GM12878 (cell line): ENCODE data around the gene SYNJ2. TPM values are rescaled to one million over a fixed set of nuclear protein-coding genes. Genes with fewer than 3 reads are reported as not detected.

Experiments
- ATAC-seq: fragments of 200-7000 bp; cut with Tn5 transposase; 3 replicates; pipeline ENCODE4 v1.9.1; 2020; ENCODE audit warnings: mild to moderate bottlenecking, moderate library complexity
- BruUV-seq: library from RNA; stranded (reverse); fragments of 400-500 nt; replicated peaks from 2 replicates; lab custom pipeline; 2021; lab: Mats Ljungman, UMichigan
- CTCF ChIA-PET: fragments of 300-600 bp; sonication (Branson Sonifier 250); formaldehyde crosslinking; extraction: SDS; loops from one replicate; lab custom pipeline; 2021; ENCODE audit warnings: inconsistent platforms; lab: Yijun Ruan, JAX
- POLR2A ChIA-PET: fragments of 350-600 bp; formaldehyde crosslinking; extraction: SDS; loops from one replicate; lab custom pipeline; 2021; ENCODE audit warnings: inconsistent platforms; lab: Charles Lee
- RAD21 ChIA-PET: fragments of 300-600 bp; sonication (Branson Sonifier 250); formaldehyde crosslinking; loops from one replicate; lab custom pipeline; 2023; ENCODE audit warnings: antibody characterized with exemption; ENCODE audit not compliant: unreplicated experiment; lab: Charles Lee
- SMC1A ChIA-PET: fragments of 300-600 bp; sonication (Branson Sonifier 250); formaldehyde crosslinking; loops from one replicate; lab custom pipeline; 2023; ENCODE audit not compliant: unreplicated experiment, uncharacterized antibody; lab: Charles Lee
- DNase-seq: peaks from one replicate; pipeline ENCODE4 v3.0.0-alpha.2; 2011; ENCODE audit warnings: low read depth, low spot score
- FAIRE-seq: peaks from 3 replicates; lab custom pipeline; 2011; peaks lifted over from hg19 to GRCh38; lab: Jason Lieb, UNC
- H2AFZ ChIP-seq: 2 replicates; pipeline ENCODE4 v1.6.0; 2011; ENCODE audit warnings: low read depth, low read length, control low read depth; ENCODE audit not compliant: control insufficient read depth
- H3K27ac ChIP-seq: 2 replicates; pipeline ENCODE4 v1.5.1; 2011; ENCODE audit warnings: control low read depth; ENCODE audit not compliant: control insufficient read depth, insufficient read depth
- H3K27me3 ChIP-seq, 2 experiments: replicated peaks in 1 of 2; 2 replicates each; pipeline versions ENCODE4 v1.6.0 to v1.6.1; 2011; ENCODE audit warnings: low read length in 1 of 2; ENCODE audit not compliant: control insufficient read depth in 2 of 2, insufficient read depth in 2 of 2
- H3K36me3 ChIP-seq, 2 experiments: 2 replicates each; pipeline ENCODE4 v1.5.1; 2011; ENCODE audit warnings: low read length in 1 of 2; ENCODE audit not compliant: control insufficient read depth in 2 of 2, insufficient read depth in 2 of 2
- H3K4me1 ChIP-seq: 2 replicates; pipeline ENCODE4 v1.6.1; 2011; ENCODE audit warnings: mild to moderate bottlenecking, low read length, moderate library complexity, mixed read lengths; ENCODE audit not compliant: control insufficient read depth, insufficient read depth
- H3K4me2 ChIP-seq: 2 replicates; pipeline ENCODE4 v1.6.0; 2011; ENCODE audit warnings: control low read depth; ENCODE audit not compliant: control insufficient read depth, insufficient read depth
- H3K4me3 ChIP-seq: fragments of 200-600 bp; sonication (generic); 2 replicates; pipeline ENCODE4 v1.5.1; 2016
- H3K79me2 ChIP-seq: 2 replicates; pipeline ENCODE4 v1.6.0; 2011; ENCODE audit warnings: low read length; ENCODE audit not compliant: control insufficient read depth, insufficient read depth
- H3K9ac ChIP-seq: 2 replicates; pipeline ENCODE4 v1.8.0; 2011; ENCODE audit warnings: low read length, control low read depth, mixed read lengths; ENCODE audit not compliant: control insufficient read depth, insufficient read depth
- H3K9me3 ChIP-seq: replicated peaks from 3 replicates; pipeline ENCODE4 v1.5.1; 2011; ENCODE audit warnings: mild to moderate bottlenecking, low read length; ENCODE audit not compliant: control insufficient read depth, insufficient read depth
- H4K20me1 ChIP-seq: 2 replicates; pipeline ENCODE4 v1.6.0; 2011; ENCODE audit not compliant: control insufficient read depth, insufficient read depth
- CHD4 ChIP-seq: fragments of 200-600 bp; sonication (generic); IDR thresholded peaks from 2 replicates; pipeline ENCODE4 v1.6.1; 2016; ENCODE audit warnings: mild to moderate bottlenecking
- ETV6 ChIP-seq, 2 experiments: fragments of 450-650 bp in 1 of 2; IDR thresholded peaks in 1 of 2; conservative IDR thresholded peaks in 1 of 2; 2 replicates each; pipeline ENCODE4 v1.6.1; 2014; ENCODE audit warnings: antibody characterized with exemption in 1 of 2, borderline replicate concordance in 1 of 2, low read depth in 1 of 2, mild to moderate bottlenecking in 1 of 2, moderate library complexity in 1 of 2
- GATAD2B ChIP-seq: fragments of 450-650 bp; conservative IDR thresholded peaks from 2 replicates; pipeline ENCODE4 v1.6.1; 2017; ENCODE audit warnings: low read depth, mild to moderate bottlenecking, moderate library complexity
- KAT2A ChIP-seq: conservative IDR thresholded peaks from 2 replicates; pipeline ENCODE4 v1.6.1; 2011; ENCODE audit warnings: low read depth, low read length; ENCODE audit not compliant: control insufficient read depth
- MTA2 ChIP-seq: fragments of 450-650 bp; IDR thresholded peaks from 2 replicates; pipeline ENCODE4 v1.6.1; 2016; ENCODE audit warnings: low read depth, mild to moderate bottlenecking, moderate library complexity
- WGBS: methylation state at CpG from one replicate; pipeline ENCODE4 v1.1.6; 2016; ENCODE audit warnings: low lambda C conversion rate; ENCODE audit not compliant: insufficient replicate concordance, insufficient coverage; ENCODE audit errors: missing lambda C conversion rate; 5-methylcytosine and 5-hydroxymethylcytosine counted together
- in situ Hi-C: fragments of 300-500 bp; cut with MboI; formaldehyde crosslinking; loops from 9 replicates; pipeline ENCODE4 v1.14.3; 2018; ENCODE audit warnings: mixed read lengths
- intact Hi-C: fragments of 100-400 bp; cut with micrococcal nuclease; formaldehyde crosslinking; loops from one replicate; pipeline ENCODE4 v1.14.2; 2022; ENCODE audit not compliant: unreplicated experiment
- polyA plus RNA-seq, 11 experiments: library from polyadenylated mRNA; depleted of rRNA in 4 of 11; unstranded in 6 of 11; stranded (reverse) in 5 of 11; fragments of >200 nt; fragmentation: Nextera tagmentation in 4 of 11; fragmentation: Illumina TruSeq in 1 of 11; extraction: Ambion mirVana in 4 of 11; extraction: Trizol in 1 of 11; gene quantifications; 1 replicate in 1 of 11; 2 replicates in 10 of 11; pipeline versions ENCODE4 v1.2.1 to v1.2.3, GENCODE V29; 2011 to 2016; ENCODE audit warnings: inconsistent platforms in 2 of 11, missing spikeins in 2 of 11, low read depth in 1 of 11
- total RNA-seq, 4 experiments: library from RNA; depleted of rRNA in 3 of 4; stranded (reverse); fragments of >200 nt in 3 of 4; fragmentation: Illumina TruSeq in 1 of 4; extraction: Trizol in 1 of 4; gene quantifications; 2 replicates each; pipeline versions ENCODE4 v1.2.1 to v1.2.3, GENCODE V29; 2013 to 2021
- TF ChIP-seq, protein P1 (sequence below): IDR thresholded peaks from 2 replicates; pipeline ENCODE4 v1.6.1; 2012; ENCODE audit warnings: low read depth, low read length, improper control_type of control experiment
- TF ChIP-seq, protein P2 (sequence below): fragments of 450-650 bp; IDR thresholded peaks from 2 replicates; pipeline ENCODE4 v1.6.1; 2017; ENCODE audit warnings: low read depth, mild to moderate bottlenecking, moderate library complexity

SYNJ2 gene
- total and polyA plus RNA-seq, 10 of the 15 experiments (the other 5 are each of a cell fraction or from before 2014, with no cell fraction given), result 0.11 to 1.8 (median 0.57) TPM

GRCh38 chr6:157996918-157997702 is 15.4 kb downstream of the SYNJ2 start:
- Histone ChIP-seq H3K79me2 (no peaks in the 10 kb centered on the region; the same call in 1 of the 2 replicates), H3K4me1 (no peaks in the 10 kb centered on the region; the same call in 1 of the 2 replicates), H3K36me3 (no peaks in the 10 kb centered on the region), H3K27me3 (no peaks in the 10 kb centered on the region), H3K9me3 (no peaks in the 10 kb centered on the region), H3K9ac (no peak overlapping the region), H2AFZ (no peak overlapping the region), H4K20me1 (no peaks in the 10 kb centered on the region), H3K4me2 (no peak overlapping the region), H3K27ac (no peak overlapping the region), H3K4me3 (no peak overlapping the region)
- DNase-seq (no peak), FAIRE-seq (no peak), ATAC-seq (no peak)
- WGBS, result 92% methylated on average over 13 of the region's 15 CpGs
- in situ Hi-C loops (no loop called here), intact Hi-C loops (no loop called here)
- CTCF ChIA-PET, result no interaction called here
- SMC1A ChIA-PET, result no interaction called here
- BruUV-seq, result no TSS peak
- POLR2A ChIA-PET, result no interaction called here
- TF ChIP-seq ETV6 (conservative IDR thresholded peaks at IDR 0.05 in 1 of 2, IDR thresholded peaks at IDR 0.05 in 1 of 2; ENCODE audit: borderline replicate concordance in 1 of 2, low read depth in 1 of 2) (no peak), KAT2A (no peak), GATAD2B (no peak), MTA2 (no peak), CHD4 (no peak)
- TF ChIP-seq, protein P1, sequence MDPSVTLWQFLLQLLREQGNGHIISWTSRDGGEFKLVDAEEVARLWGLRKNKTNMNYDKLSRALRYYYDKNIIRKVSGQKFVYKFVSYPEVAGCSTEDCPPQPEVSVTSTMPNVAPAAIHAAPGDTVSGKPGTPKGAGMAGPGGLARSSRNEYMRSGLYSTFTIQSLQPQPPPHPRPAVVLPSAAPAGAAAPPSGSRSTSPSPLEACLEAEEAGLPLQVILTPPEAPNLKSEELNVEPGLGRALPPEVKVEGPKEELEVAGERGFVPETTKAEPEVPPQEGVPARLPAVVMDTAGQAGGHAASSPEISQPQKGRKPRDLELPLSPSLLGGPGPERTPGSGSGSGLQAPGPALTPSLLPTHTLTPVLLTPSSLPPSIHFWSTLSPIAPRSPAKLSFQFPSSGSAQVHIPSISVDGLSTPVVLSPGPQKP, result no peak
- TF ChIP-seq, protein P2, sequence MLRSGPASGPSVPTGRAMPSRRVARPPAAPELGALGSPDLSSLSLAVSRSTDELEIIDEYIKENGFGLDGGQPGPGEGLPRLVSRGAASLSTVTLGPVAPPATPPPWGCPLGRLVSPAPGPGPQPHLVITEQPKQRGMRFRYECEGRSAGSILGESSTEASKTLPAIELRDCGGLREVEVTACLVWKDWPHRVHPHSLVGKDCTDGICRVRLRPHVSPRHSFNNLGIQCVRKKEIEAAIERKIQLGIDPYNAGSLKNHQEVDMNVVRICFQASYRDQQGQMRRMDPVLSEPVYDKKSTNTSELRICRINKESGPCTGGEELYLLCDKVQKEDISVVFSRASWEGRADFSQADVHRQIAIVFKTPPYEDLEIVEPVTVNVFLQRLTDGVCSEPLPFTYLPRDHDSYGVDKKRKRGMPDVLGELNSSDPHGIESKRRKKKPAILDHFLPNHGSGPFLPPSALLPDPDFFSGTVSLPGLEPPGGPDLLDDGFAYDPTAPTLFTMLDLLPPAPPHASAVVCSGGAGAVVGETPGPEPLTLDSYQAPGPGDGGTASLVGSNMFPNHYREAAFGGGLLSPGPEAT, result no peak
- RAD21 ChIA-PET, result no interaction called here
